K562 (cell line): ENCODE results near the gene DBT. TPM values are rescaled to one million over a fixed set of nuclear protein-coding genes. Genes with fewer than 3 reads are reported as not detected.

ENCODE experiments used
- ADNP ChIP-seq: fragments of 200-800 bp; sonication (Bioruptor generic); IDR thresholded peaks from 2 replicates; pipeline ENCODE4 v1.6.1; 2016; ENCODE audit warnings: missing genetic modification characterization, missing compliant biosample characterization
- ARID1B ChIP-seq: fragments of 450-650 bp; IDR thresholded peaks from 2 replicates; pipeline ENCODE4 v1.6.1; 2016; ENCODE audit warnings: antibody characterized with exemption, mild to moderate bottlenecking, inconsistent platforms
- CEBPG ChIP-seq, 3 experiments: fragments of 200-800 bp in 1 of 3; sonication (Bioruptor generic) in 1 of 3; sonication (generic) in 1 of 3; formaldehyde crosslinking in 1 of 3; IDR thresholded peaks in 2 of 3; conservative IDR thresholded peaks in 1 of 3; 2 replicates each; pipeline versions ENCODE4 v1.6.1 to v1.8.0; 2016 to 2022; ENCODE audit warnings: missing compliant biosample characterization in 2 of 3, missing genetic modification characterization in 2 of 3, mild to moderate bottlenecking in 1 of 3, missing genetic modification reagents in 1 of 3
- ETV1 ChIP-seq: fragments of 450-650 bp; conservative IDR thresholded peaks from 2 replicates; pipeline ENCODE4 v1.6.1; 2016; ENCODE audit warnings: missing genetic modification characterization, control low read depth, low read depth, missing compliant biosample characterization
- GTF2E2 ChIP-seq: fragments of 200-800 bp; sonication (Bioruptor generic); IDR thresholded peaks from 2 replicates; pipeline ENCODE4 v1.6.1; 2016; ENCODE audit warnings: missing genetic modification characterization, missing compliant biosample characterization
- KAT7 ChIP-seq: sonication (generic); formaldehyde crosslinking; IDR thresholded peaks from 2 replicates; pipeline ENCODE4 v1.8.0; 2022; ENCODE audit warnings: missing genetic modification reagents, mild to moderate bottlenecking, borderline replicate concordance
- KDM5B ChIP-seq: fragments of 200-600 bp; sonication (generic); IDR thresholded peaks from 2 replicates; pipeline ENCODE4 v1.6.1; 2012; ENCODE audit warnings: low read depth, mild to moderate bottlenecking, moderate library complexity, low read length, control low read depth, inconsistent platforms; ENCODE audit not compliant: insufficient replicate concordance
- MYNN ChIP-seq, 2 experiments: sonication (generic); formaldehyde crosslinking in 1 of 2; IDR thresholded peaks; 2 replicates each; pipeline versions ENCODE4 v1.5.0 to v1.6.1; 2016 to 2020; ENCODE audit warnings: antibody characterized with exemption in 1 of 2, missing genetic modification reagents in 1 of 2
- NFRKB ChIP-seq: fragments of 450-650 bp; IDR thresholded peaks from 2 replicates; pipeline ENCODE4 v1.6.1; 2016; ENCODE audit warnings: low read depth
- PPARD ChIP-seq: fragments of 250-450 bp; sonication (Bioruptor Pico); IDR thresholded peaks from 2 replicates; pipeline ENCODE4 v1.8.0; 2022; ENCODE audit warnings: inconsistent platforms, mild to moderate bottlenecking, moderate library complexity
- SIRT6 ChIP-seq: IDR thresholded peaks from one replicate; pipeline ENCODE4 v1.6.1; 2012; ENCODE audit warnings: low read depth, mild to moderate bottlenecking, control low read depth, inconsistent platforms, low read length, moderate library complexity
- SRF ChIP-seq, 2 experiments: fragments of 250-450, 450-650 bp in 1 of 2; sonication (Bioruptor Pico) in 1 of 2; sonication (generic) in 1 of 2; formaldehyde crosslinking; IDR thresholded peaks; 2 replicates each; pipeline versions ENCODE4 v1.5.0 to v1.5.1; 2020 to 2022; ENCODE audit warnings: mild to moderate bottlenecking in 1 of 2, missing genetic modification reagents in 1 of 2
- TAF1 ChIP-seq: IDR thresholded peaks from 2 replicates; pipeline ENCODE4 v1.6.1; 2011; ENCODE audit warnings: mild to moderate bottlenecking, low read length, moderate library complexity; ENCODE audit not compliant: insufficient read depth, control insufficient read depth, severe bottlenecking; ENCODE audit errors: extremely low read depth
- ZKSCAN3 ChIP-seq: fragments of 250-450 bp; sonication (Bioruptor Pico); IDR thresholded peaks from 2 replicates; pipeline ENCODE4 v1.4.0; 2020
- ZNF12 ChIP-seq: sonication (generic); formaldehyde crosslinking; IDR thresholded peaks from 2 replicates; pipeline ENCODE4 v1.4.0; 2020; ENCODE audit warnings: mild to moderate bottlenecking, missing genetic modification reagents
- ZNF217 ChIP-seq: sonication (generic); formaldehyde crosslinking; IDR thresholded peaks from 2 replicates; pipeline ENCODE4 v1.8.0; 2022; ENCODE audit warnings: mild to moderate bottlenecking, missing genetic modification reagents
- ZNF263 ChIP-seq: sonication (generic); formaldehyde crosslinking; IDR thresholded peaks from 2 replicates; pipeline ENCODE4 v1.8.0; 2022; ENCODE audit warnings: mild to moderate bottlenecking, missing genetic modification reagents, borderline replicate concordance
- ZNF384 ChIP-seq: IDR thresholded peaks from 2 replicates; pipeline ENCODE4 v1.6.1; 2012; ENCODE audit warnings: low read depth, low read length, improper control_type of control experiment
- polyA plus RNA-seq, 8 experiments: library from polyadenylated mRNA; depleted of rRNA in 4 of 8; stranded (reverse) in 5 of 8; unstranded in 3 of 8; fragments of >200 nt; fragmentation: Nextera tagmentation in 2 of 8; fragmentation: Illumina TruSeq in 1 of 8; extraction: Ambion mirVana in 2 of 8; extraction: Trizol in 1 of 8; gene quantifications; 2 replicates each; pipeline versions ENCODE4 v1.2.1 to v1.2.3, GENCODE V29; 2011 to 2014; ENCODE audit warnings: inconsistent platforms in 1 of 8, missing spikeins in 1 of 8
- total RNA-seq, 7 experiments: library from RNA; depleted of rRNA in 6 of 7; stranded (reverse); fragments of >200 nt in 6 of 7; fragmentation: Illumina TruSeq in 2 of 7; extraction: Trizol in 2 of 7; gene quantifications; 2 replicates each; pipeline versions ENCODE4 v1.2.1 to v1.2.3, GENCODE V29; 2011 to 2021; ENCODE audit warnings: low replicate concordance in 1 of 7
- TF ChIP-seq, protein P1 (sequence below): fragments of 450-650 bp; IDR thresholded peaks from 2 replicates; pipeline ENCODE4 v1.6.1; 2016; ENCODE audit warnings: borderline replicate concordance
- TF ChIP-seq, protein P2 (sequence below): fragments of 450-650 bp; formaldehyde crosslinking; IDR thresholded peaks from 2 replicates; pipeline ENCODE4 v1.4.0; 2020; ENCODE audit warnings: mild to moderate bottlenecking, moderate library complexity
- TF ChIP-seq, protein P3 (sequence below): fragments of 450-650 bp; formaldehyde crosslinking; IDR thresholded peaks from 2 replicates; pipeline ENCODE4 v1.4.0; 2020; ENCODE audit warnings: mild to moderate bottlenecking, moderate library complexity
- TF ChIP-seq, protein P4 (sequence below): fragments of 250-450 bp; sonication (Bioruptor Pico); IDR thresholded peaks from 2 replicates; pipeline ENCODE4 v1.5.0; 2021

DBT gene
- total and polyA plus RNA-seq, 9 of the 15 experiments (the other 6 are each of a cell fraction or from before 2014, with no cell fraction given), result 2.7 to 13.5 (median 7.3) TPM

DNA sequence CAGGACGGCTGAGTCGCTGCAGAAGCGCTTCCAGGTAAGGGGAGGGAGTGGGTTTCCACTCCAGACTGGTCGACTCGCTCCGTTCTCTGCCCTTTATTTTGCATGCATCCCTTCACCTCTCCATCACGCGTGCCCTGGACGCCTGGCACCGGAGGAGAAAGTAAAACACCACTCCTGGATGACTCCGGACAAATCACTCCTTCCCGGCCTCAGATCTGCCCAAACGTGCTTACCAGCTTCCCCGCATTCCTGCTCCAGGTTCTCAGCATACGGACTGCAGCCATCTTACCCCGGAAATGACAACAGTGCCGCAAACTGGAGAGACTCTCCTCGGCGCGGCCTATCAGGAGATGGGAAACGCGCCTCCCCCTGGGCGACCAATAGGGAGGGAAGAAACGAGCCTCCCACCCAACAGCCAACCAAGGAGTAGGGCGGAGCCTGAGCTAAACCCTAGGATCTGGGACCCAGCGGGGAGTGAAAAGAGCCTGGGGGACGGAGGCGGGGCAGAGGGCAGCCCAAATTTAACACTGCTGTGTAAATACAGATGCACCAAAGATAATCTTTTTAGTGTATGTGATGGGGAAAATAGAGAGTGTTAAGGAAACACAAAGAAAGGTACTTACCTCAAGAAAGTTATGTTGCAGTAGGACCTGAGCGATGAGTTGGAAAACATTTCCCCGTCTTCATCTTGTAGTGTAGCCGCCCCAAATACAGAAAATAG lies at the start of gene DBT (continued):
- TF ChIP-seq, protein P1, sequence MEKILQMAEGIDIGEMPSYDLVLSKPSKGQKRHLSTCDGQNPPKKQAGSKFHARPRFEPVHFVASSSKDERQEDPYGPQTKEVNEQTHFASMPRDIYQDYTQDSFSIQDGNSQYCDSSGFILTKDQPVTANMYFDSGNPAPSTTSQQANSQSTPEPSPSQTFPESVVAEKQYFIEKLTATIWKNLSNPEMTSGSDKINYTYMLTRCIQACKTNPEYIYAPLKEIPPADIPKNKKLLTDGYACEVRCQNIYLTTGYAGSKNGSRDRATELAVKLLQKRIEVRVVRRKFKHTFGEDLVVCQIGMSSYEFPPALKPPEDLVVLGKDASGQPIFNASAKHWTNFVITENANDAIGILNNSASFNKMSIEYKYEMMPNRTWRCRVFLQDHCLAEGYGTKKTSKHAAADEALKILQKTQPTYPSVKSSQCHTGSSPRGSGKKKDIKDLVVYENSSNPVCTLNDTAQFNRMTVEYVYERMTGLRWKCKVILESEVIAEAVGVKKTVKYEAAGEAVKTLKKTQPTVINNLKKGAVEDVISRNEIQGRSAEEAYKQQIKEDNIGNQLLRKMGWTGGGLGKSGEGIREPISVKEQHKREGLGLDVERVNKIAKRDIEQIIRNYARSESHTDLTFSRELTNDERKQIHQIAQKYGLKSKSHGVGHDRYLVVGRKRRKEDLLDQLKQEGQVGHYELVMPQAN, result peak; percentile 75
- TF ChIP-seq ZNF263 (CRISPR knock-in tag) (no peak), NFRKB (peak; percentile 84), ARID1B (peak; percentile 66; the same call in 1 of the 2 replicates), ZNF217 (no peak), PPARD (CRISPR knock-in tag) (no peak), SRF (CRISPR knock-in tag; IDR thresholded peaks at IDR 0.05) (no peak; a peak in 1 of 4 replicates), GTF2E2 (tag) (peak; percentile 88), TAF1 (peak; percentile 99), ZNF384 (no peak), SIRT6 (no peak), ZKSCAN3 (CRISPR knock-in tag) (no peak), CEBPG (CRISPR knock-in tag; IDR thresholded peaks at IDR 0.05) (no peak), CEBPG (tag; conservative IDR thresholded peaks at IDR 0.05 in 1 of 2, IDR thresholded peaks at IDR 0.05 in 1 of 2) (no peak), ADNP (no peak), MYNN (IDR thresholded peaks at IDR 0.05) (0 out of 2 replicates have a peak, but pooled peaks have one; percentile 13), MYNN (CRISPR knock-in tag; IDR thresholded peaks at IDR 0.05) (no peak), ZNF12 (CRISPR knock-in tag) (peak; percentile 46; the same call in 1 of the 2 replicates), KAT7 (CRISPR knock-in tag) (peak; percentile 65; the same call in 1 of the 2 replicates), KDM5B (peak; percentile 94), ETV1 (peak; percentile 84)
- TF ChIP-seq, protein P2, sequence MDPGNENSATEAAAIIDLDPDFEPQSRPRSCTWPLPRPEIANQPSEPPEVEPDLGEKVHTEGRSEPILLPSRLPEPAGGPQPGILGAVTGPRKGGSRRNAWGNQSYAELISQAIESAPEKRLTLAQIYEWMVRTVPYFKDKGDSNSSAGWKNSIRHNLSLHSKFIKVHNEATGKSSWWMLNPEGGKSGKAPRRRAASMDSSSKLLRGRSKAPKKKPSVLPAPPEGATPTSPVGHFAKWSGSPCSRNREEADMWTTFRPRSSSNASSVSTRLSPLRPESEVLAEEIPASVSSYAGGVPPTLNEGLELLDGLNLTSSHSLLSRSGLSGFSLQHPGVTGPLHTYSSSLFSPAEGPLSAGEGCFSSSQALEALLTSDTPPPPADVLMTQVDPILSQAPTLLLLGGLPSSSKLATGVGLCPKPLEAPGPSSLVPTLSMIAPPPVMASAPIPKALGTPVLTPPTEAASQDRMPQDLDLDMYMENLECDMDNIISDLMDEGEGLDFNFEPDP (CRISPR knock-in tag), result no peak
- TF ChIP-seq, protein P3, sequence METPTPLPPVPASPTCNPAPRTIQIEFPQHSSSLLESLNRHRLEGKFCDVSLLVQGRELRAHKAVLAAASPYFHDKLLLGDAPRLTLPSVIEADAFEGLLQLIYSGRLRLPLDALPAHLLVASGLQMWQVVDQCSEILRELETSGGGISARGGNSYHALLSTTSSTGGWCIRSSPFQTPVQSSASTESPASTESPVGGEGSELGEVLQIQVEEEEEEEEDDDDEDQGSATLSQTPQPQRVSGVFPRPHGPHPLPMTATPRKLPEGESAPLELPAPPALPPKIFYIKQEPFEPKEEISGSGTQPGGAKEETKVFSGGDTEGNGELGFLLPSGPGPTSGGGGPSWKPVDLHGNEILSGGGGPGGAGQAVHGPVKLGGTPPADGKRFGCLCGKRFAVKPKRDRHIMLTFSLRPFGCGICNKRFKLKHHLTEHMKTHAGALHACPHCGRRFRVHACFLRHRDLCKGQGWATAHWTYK (CRISPR knock-in tag), result 0 out of 2 replicates have a peak, but pooled peaks have one; percentile 30
- TF ChIP-seq, protein P4, sequence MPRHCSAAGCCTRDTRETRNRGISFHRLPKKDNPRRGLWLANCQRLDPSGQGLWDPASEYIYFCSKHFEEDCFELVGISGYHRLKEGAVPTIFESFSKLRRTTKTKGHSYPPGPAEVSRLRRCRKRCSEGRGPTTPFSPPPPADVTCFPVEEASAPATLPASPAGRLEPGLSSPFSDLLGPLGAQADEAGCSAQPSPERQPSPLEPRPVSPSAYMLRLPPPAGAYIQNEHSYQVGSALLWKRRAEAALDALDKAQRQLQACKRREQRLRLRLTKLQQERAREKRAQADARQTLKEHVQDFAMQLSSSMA (CRISPR knock-in tag), result 0 out of 2 replicates have a peak, but pooled peaks have one; percentile 81
